Measurements from ENCODE around the gene NDNF. TPM values are rescaled to one million over a fixed set of nuclear protein-coding genes. Genes with fewer than 3 reads are reported as not detected.

Gene NDNF
- total and polyA plus RNA-seq, 4 donors, result 24.3 to 130 (median 43.9) TPM

- no peaks in the 10 kb centered on the region for H3K27me3 ChIP-seq (ENCODE audit: control insufficient read depth, insufficient read depth, low read length)
- DNase-seq (ENCODE audit: low read depth in 4 of 6, low spot score in 6 of 6), result peak in 4 of 6 donors; percentile 11 to 84 (median 44)
- no peak overlapping the region for H3K27ac ChIP-seq (ENCODE audit: low read depth, low read length)
- H3K4me1 ChIP-seq (ENCODE audit: control insufficient read depth, insufficient read depth, low read length), result no peaks in the 10 kb centered on the region
- no CpG with 5 or more reads among the region's 2 CpGs for WGBS (ENCODE audit: insufficient coverage)
- H3K9me3 ChIP-seq (ENCODE audit: control insufficient read depth, insufficient read depth, low read length), result peaks cover 3% of the 10 kb centered on the region
- H3K4me3 ChIP-seq (ENCODE audit: low read depth, low read length), result no peak overlapping the region
- no peaks in the 10 kb centered on the region for H3K36me3 ChIP-seq (ENCODE audit: control insufficient read depth, insufficient read depth, low read length)
These were observed 24.3 kb upstream of the NDNF start for GRCh38 chr4:121096629-121097028.

GRCh38 chr4:121096191-121096590 is 23.9 kb upstream of the NDNF start:
- Histone ChIP-seq H3K9me3 (ENCODE audit: control insufficient read depth, insufficient read depth, low read length) (no peaks in the 10 kb centered on the region), H3K4me1 (ENCODE audit: control insufficient read depth, insufficient read depth, low read length) (no peaks in the 10 kb centered on the region), H3K27me3 (ENCODE audit: control insufficient read depth, insufficient read depth, low read length) (no peaks in the 10 kb centered on the region), H3K36me3 (ENCODE audit: control insufficient read depth, insufficient read depth, low read length) (no peaks in the 10 kb centered on the region), H3K4me3 (ENCODE audit: low read depth, low read length) (no peak overlapping the region), H3K27ac (ENCODE audit: low read depth, low read length) (no peak overlapping the region)
- no peak for DNase-seq (ENCODE audit: low read depth in 4 of 6, low spot score in 6 of 6)

DNA sequence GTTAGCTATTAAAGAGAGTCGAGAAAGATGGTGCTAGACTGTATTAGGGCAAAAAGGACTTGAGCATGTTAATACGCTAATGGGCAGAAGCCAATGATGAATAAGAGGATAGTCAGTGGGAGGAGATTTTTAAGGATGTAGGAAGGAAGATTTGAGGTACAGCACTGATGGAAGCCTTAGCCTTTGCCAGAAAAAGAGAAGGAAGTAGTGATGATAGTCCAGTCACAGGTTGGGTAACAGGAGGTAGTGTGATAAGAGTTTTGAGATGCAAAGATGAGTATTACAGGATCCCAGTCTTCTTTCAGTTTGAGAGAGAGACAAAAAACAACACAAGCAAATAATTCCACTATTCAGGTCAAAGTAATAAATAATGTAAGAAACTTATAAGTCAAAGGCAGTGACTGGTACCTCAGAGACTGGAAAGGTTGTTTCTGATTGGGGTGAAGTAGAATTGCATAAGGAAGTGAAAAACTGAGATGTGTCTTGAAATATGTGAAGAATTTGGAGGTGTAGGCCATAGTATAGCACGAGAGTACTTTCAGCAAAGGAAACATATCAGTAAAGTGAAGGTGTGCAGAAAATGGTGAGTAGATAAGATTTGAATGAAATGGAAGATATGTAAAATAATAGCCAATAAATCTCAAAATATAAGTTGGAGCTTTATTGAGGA is 22.1 kb upstream of the NDNF start:
- Histone ChIP-seq H3K9me3 (ENCODE audit: control insufficient read depth, insufficient read depth, low read length) (no peaks in the 10 kb centered on the region), H3K27ac (ENCODE audit: low read depth, low read length) (no peak overlapping the region), H3K27me3 (ENCODE audit: control insufficient read depth, insufficient read depth, low read length) (no peaks in the 10 kb centered on the region), H3K4me3 (ENCODE audit: low read depth, low read length) (no peak overlapping the region), H3K36me3 (ENCODE audit: control insufficient read depth, insufficient read depth, low read length) (no peaks in the 10 kb centered on the region), H3K4me1 (ENCODE audit: control insufficient read depth, insufficient read depth, low read length) (no peaks in the 10 kb centered on the region)
- 96% methylated on average over 3 of the region's 3 CpGs for WGBS (ENCODE audit: insufficient coverage)
- DNase-seq (ENCODE audit: low read depth in 4 of 6, low spot score in 6 of 6), result no peak

DNA sequence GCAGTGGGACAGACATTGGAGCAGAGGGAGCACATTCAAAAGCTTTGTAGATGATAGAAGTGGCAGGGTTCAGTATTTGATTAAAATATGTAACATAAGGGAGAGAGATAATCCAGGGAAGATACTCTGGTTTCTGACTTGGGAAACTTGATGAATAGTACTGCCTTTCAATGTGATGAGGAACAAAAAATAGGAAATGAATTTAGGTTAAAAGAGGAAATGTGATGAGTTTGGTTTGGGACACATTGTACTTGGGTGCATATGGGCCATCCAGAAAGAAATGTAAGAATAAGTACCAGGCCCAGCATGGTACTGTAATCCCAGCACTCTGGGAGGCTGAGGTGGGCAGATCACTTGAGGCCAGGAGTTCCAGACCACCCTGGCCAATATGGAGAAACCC is 20.9 kb upstream of the NDNF start:
- Histone ChIP-seq H3K27ac (ENCODE audit: low read depth, low read length) (no peak overlapping the region), H3K4me3 (ENCODE audit: low read depth, low read length) (no peak overlapping the region), H3K27me3 (ENCODE audit: control insufficient read depth, insufficient read depth, low read length) (no peaks in the 10 kb centered on the region), H3K36me3 (ENCODE audit: control insufficient read depth, insufficient read depth, low read length) (no peaks in the 10 kb centered on the region), H3K9me3 (ENCODE audit: control insufficient read depth, insufficient read depth, low read length) (no peaks in the 10 kb centered on the region), H3K4me1 (ENCODE audit: control insufficient read depth, insufficient read depth, low read length) (no peaks in the 10 kb centered on the region)
- no peak for DNase-seq (ENCODE audit: low read depth in 4 of 6, low spot score in 6 of 6)

- no peak for DNase-seq (ENCODE audit: low read depth in 4 of 6, low spot score in 6 of 6)
- Histone ChIP-seq H3K27ac (ENCODE audit: low read depth, low read length) (no peak overlapping the region), H3K4me1 (ENCODE audit: control insufficient read depth, insufficient read depth, low read length) (no peaks in the 10 kb centered on the region)
These were observed 19.6 kb upstream of the NDNF start for GRCh38 chr4:121091941-121092340.

DNA sequence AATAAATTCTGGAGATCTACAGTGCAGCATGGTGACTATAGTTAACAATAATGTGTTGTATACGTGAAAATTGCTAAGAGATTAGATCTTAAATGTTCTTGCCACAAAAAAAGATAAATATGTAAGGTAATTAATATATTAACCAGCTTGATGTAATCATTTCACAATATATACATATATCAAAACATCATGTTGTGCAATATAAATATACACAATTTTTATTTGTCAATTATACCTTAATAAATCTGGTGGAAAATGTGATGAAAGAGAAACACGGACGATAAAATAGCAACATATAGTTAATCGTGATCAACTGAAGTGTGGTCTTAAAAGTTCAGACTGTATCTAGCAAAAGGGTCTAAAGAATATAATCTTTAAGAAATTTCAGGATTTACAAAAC is 16.5 kb upstream of the NDNF start:
- Histone ChIP-seq H3K36me3 (ENCODE audit: control insufficient read depth, insufficient read depth, low read length) (no peaks in the 10 kb centered on the region), H3K4me1 (ENCODE audit: control insufficient read depth, insufficient read depth, low read length) (no peaks in the 10 kb centered on the region), H3K27ac (ENCODE audit: low read depth, low read length) (no peak overlapping the region), H3K9me3 (ENCODE audit: control insufficient read depth, insufficient read depth, low read length) (no peaks in the 10 kb centered on the region), H3K4me3 (ENCODE audit: low read depth, low read length) (no peak overlapping the region), H3K27me3 (ENCODE audit: control insufficient read depth, insufficient read depth, low read length) (no peaks in the 10 kb centered on the region)
- no CpG with 5 or more reads among the region's 4 CpGs for WGBS (ENCODE audit: insufficient coverage)
- DNase-seq (ENCODE audit: low read depth in 4 of 6, low spot score in 6 of 6), result no peak

More at GRCh38 chr4:121091941-121092340, 19.6 kb upstream of the NDNF start:
- Histone ChIP-seq H3K9me3 (ENCODE audit: control insufficient read depth, insufficient read depth, low read length) (no peaks in the 10 kb centered on the region), H3K4me3 (ENCODE audit: low read depth, low read length) (no peak overlapping the region), H3K36me3 (ENCODE audit: control insufficient read depth, insufficient read depth, low read length) (no peaks in the 10 kb centered on the region), H3K27me3 (ENCODE audit: control insufficient read depth, insufficient read depth, low read length) (no peaks in the 10 kb centered on the region)

GRCh38 chr4:121079376-121079775 is 7.0 kb upstream of the NDNF start:
- H3K36me3 ChIP-seq (ENCODE audit: control insufficient read depth, insufficient read depth, low read length), result no peaks in the 10 kb centered on the region
- no peak overlapping the region for H3K4me3 ChIP-seq (ENCODE audit: low read depth, low read length)
- H3K9me3 ChIP-seq (ENCODE audit: control insufficient read depth, insufficient read depth, low read length), result no peaks in the 10 kb centered on the region
- 100% methylated on average over 1 of the region's 1 CpG for WGBS (ENCODE audit: insufficient coverage)
- no peaks in the 10 kb centered on the region for H3K4me1 ChIP-seq (ENCODE audit: control insufficient read depth, insufficient read depth, low read length)
- peaks cover 2% of the 10 kb centered on the region for H3K27me3 ChIP-seq (ENCODE audit: control insufficient read depth, insufficient read depth, low read length)
- no peak overlapping the region for H3K27ac ChIP-seq (ENCODE audit: low read depth, low read length)
- no peak for DNase-seq (ENCODE audit: low read depth in 4 of 6, low spot score in 6 of 6)

DNA sequence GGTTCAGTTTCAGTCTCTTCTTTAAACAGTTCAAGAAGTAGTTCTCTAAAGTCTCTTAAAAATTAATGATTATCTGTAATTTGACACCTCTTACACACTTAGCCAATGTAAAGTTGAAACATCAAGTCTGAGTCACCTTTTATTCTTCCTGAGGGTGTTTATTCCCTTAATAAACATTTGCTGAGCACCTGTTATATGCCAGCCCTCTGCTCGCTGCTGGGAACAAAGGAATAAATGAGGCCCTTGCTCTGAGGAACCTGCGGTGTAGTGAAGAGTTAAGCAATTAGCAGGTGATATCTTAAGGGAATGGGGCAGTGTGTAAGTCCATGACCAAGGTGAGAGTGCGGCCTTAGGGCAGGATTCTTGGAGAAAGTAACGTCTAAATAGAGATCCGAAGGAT is 5.2 kb upstream of the NDNF start:
- Histone ChIP-seq H3K4me3 (ENCODE audit: low read depth, low read length) (no peak overlapping the region), H3K27ac (ENCODE audit: low read depth, low read length) (no peak overlapping the region), H3K36me3 (ENCODE audit: control insufficient read depth, insufficient read depth, low read length) (no peaks in the 10 kb centered on the region), H3K27me3 (ENCODE audit: control insufficient read depth, insufficient read depth, low read length) (peaks cover 8% of the 10 kb centered on the region), H3K4me1 (ENCODE audit: control insufficient read depth, insufficient read depth, low read length) (peaks cover 6% of the 10 kb centered on the region), H3K9me3 (ENCODE audit: control insufficient read depth, insufficient read depth, low read length) (no peaks in the 10 kb centered on the region)
- 79% methylated on average over 4 of the region's 5 CpGs for WGBS (ENCODE audit: insufficient coverage)
- DNase-seq (ENCODE audit: low read depth in 4 of 6, low spot score in 6 of 6), result no peak

- WGBS (ENCODE audit: insufficient coverage), result no CpG with 5 or more reads among the region's 6 CpGs
- no peak overlapping the region for H3K27ac ChIP-seq (ENCODE audit: low read depth, low read length)
These were observed 4.1 kb upstream of the NDNF start for GRCh38 chr4:121076416-121076815.

GRCh38 chr4:121073672-121074381 is 1.5 kb upstream of the NDNF start:
- Histone ChIP-seq H3K27me3 (ENCODE audit: control insufficient read depth, insufficient read depth, low read length) (peaks cover 28% of the 10 kb centered on the region), H3K27ac (ENCODE audit: low read depth, low read length) (no peak overlapping the region), H3K36me3 (ENCODE audit: control insufficient read depth, insufficient read depth, low read length) (no peaks in the 10 kb centered on the region), H3K4me3 (ENCODE audit: low read depth, low read length) (no peak overlapping the region), H3K4me1 (ENCODE audit: control insufficient read depth, insufficient read depth, low read length) (peaks cover 21% of the 10 kb centered on the region), H3K9me3 (ENCODE audit: control insufficient read depth, insufficient read depth, low read length) (no peaks in the 10 kb centered on the region)
- 70% methylated on average over 4 of the region's 5 CpGs for WGBS (ENCODE audit: insufficient coverage)
- DNase-seq (ENCODE audit: low read depth in 4 of 6, low spot score in 6 of 6), result no peak

More at GRCh38 chr4:121076416-121076815, 4.1 kb upstream of the NDNF start:
- no peak for DNase-seq (ENCODE audit: low read depth in 4 of 6, low spot score in 6 of 6)
- Histone ChIP-seq H3K4me3 (ENCODE audit: low read depth, low read length) (no peak overlapping the region), H3K36me3 (ENCODE audit: control insufficient read depth, insufficient read depth, low read length) (no peaks in the 10 kb centered on the region), H3K4me1 (ENCODE audit: control insufficient read depth, insufficient read depth, low read length) (peaks cover 12% of the 10 kb centered on the region), H3K9me3 (ENCODE audit: control insufficient read depth, insufficient read depth, low read length) (no peaks in the 10 kb centered on the region), H3K27me3 (ENCODE audit: control insufficient read depth, insufficient read depth, low read length) (peaks cover 14% of the 10 kb centered on the region)

All from spinal cord (tissue), 10 donors.